IMR-90 (cell line): ENCODE data around the gene EPC1. TPM values are rescaled to one million over a fixed set of nuclear protein-coding genes. Genes with fewer than 3 reads are reported as not detected.

ENCODE experiments used
- ATAC-seq: fragments of 200-7000 bp; cut with Tn5 transposase; 2 replicates; pipeline ENCODE4 v1.9.1; 2020; ENCODE audit warnings: low read depth, mild to moderate bottlenecking, moderate library complexity
- BruUV-seq: library from RNA; stranded (reverse); fragments of 400-500 nt; replicated peaks from 2 replicates; lab custom pipeline; 2021; lab: Mats Ljungman, UMichigan
- CTCF ChIA-PET: fragments of 300-600 bp; formaldehyde crosslinking; extraction: SDS; loops from one replicate; lab custom pipeline; 2021; ENCODE audit warnings: antibody characterized with exemption; lab: Yijun Ruan, JAX
- POLR2A ChIA-PET: fragments of 300-600 bp; sonication (Branson Sonifier 250); formaldehyde crosslinking; loops from one replicate; lab custom pipeline; 2022; ENCODE audit warnings: antibody characterized with exemption; ENCODE audit not compliant: unreplicated experiment; lab: Charles Lee
- DNase-seq: peaks from one replicate; pipeline ENCODE4 v3.0.0; 2013
- H2AFZ ChIP-seq: replicated peaks from 2 replicates; pipeline ENCODE3; 2013; ENCODE audit warnings: low read length, mild to moderate bottlenecking; ENCODE audit not compliant: poor library complexity
- H2AK5ac ChIP-seq: 2 replicates; pipeline ENCODE4 v1.6.1; 2013; ENCODE audit warnings: low read depth, low read length, inconsistent platforms
- H2AK9ac ChIP-seq: replicated peaks from 2 replicates; pipeline ENCODE3; 2013; ENCODE audit warnings: mild to moderate bottlenecking, low read depth, low read length, moderate library complexity; ENCODE audit not compliant: poor library complexity
- H2BK120ac ChIP-seq: 2 replicates; pipeline ENCODE4 v1.6.1; 2013; ENCODE audit warnings: low read depth, low read length, inconsistent platforms
- H2BK15ac ChIP-seq: 3 replicates; pipeline ENCODE4 v1.6.1; 2013; ENCODE audit warnings: low read depth, low read length, inconsistent platforms
- H2BK20ac ChIP-seq: 2 replicates; pipeline ENCODE4 v1.6.1; 2013; ENCODE audit warnings: low read depth, mild to moderate bottlenecking, inconsistent platforms, low read length, moderate library complexity
- H2BK5ac ChIP-seq: 2 replicates; pipeline ENCODE4 v1.6.1; 2013; ENCODE audit warnings: mild to moderate bottlenecking, low read depth, low read length, inconsistent platforms; ENCODE audit not compliant: poor library complexity, severe bottlenecking
- H3K14ac ChIP-seq: replicated peaks from 2 replicates; pipeline ENCODE4 v1.6.1; 2013; ENCODE audit warnings: low read depth, low read length, inconsistent platforms
- H3K18ac ChIP-seq: 2 replicates; pipeline ENCODE4 v1.6.1; 2013; ENCODE audit warnings: low read depth, low read length, control low read depth
- H3K23ac ChIP-seq: 2 replicates; pipeline ENCODE4 v1.6.1; 2013; ENCODE audit warnings: low read depth, low read length, inconsistent platforms
- H3K27ac ChIP-seq: 2 replicates; pipeline ENCODE4 v1.5.1; 2013; ENCODE audit warnings: mild to moderate bottlenecking, control low read depth, low read length; ENCODE audit not compliant: insufficient read depth
- H3K27me3 ChIP-seq: 2 replicates; pipeline ENCODE4 v1.6.1; 2013; ENCODE audit warnings: low read length; ENCODE audit not compliant: control insufficient read depth, insufficient read depth
- H3K36me3 ChIP-seq: 2 replicates; pipeline ENCODE4 v1.6.1; 2013; ENCODE audit warnings: low read length, mixed read lengths; ENCODE audit not compliant: control insufficient read depth, insufficient read depth
- H3K4ac ChIP-seq: 2 replicates; pipeline ENCODE4 v1.6.1; 2013; ENCODE audit warnings: low read depth, low read length, inconsistent platforms
- H3K4me1 ChIP-seq: 2 replicates; pipeline ENCODE4 v1.6.1; 2013; ENCODE audit warnings: low read length, mixed read lengths; ENCODE audit not compliant: control insufficient read depth, insufficient read depth
- H3K4me2 ChIP-seq: 2 replicates; pipeline ENCODE4 v1.6.1; 2013; ENCODE audit warnings: low read depth, mild to moderate bottlenecking, control low read depth, low read length, moderate library complexity
- H3K4me3 ChIP-seq: 2 replicates; pipeline ENCODE4 v1.5.1; 2013; ENCODE audit warnings: low read depth, mild to moderate bottlenecking, control low read depth, low read length, moderate library complexity; ENCODE audit not compliant: insufficient read depth
- H3K56ac ChIP-seq: 2 replicates; pipeline ENCODE4 v1.6.1; 2013; ENCODE audit warnings: low read length, inconsistent platforms; ENCODE audit not compliant: insufficient read depth; ENCODE audit errors: extremely low read depth
- H3K79me1 ChIP-seq, 2 experiments: 2 replicates each; pipeline ENCODE4 v1.6.1; 2013; ENCODE audit warnings: low read length in 2 of 2, inconsistent platforms in 1 of 2, low read depth in 1 of 2
- H3K9ac ChIP-seq: 2 replicates; pipeline ENCODE4 v1.6.1; 2013; ENCODE audit warnings: low read depth, low read length, control low read depth
- H3K9me1 ChIP-seq: 2 replicates; pipeline ENCODE4 v1.6.1; 2013; ENCODE audit warnings: low read length, inconsistent platforms; ENCODE audit not compliant: insufficient read depth
- H3K9me3 ChIP-seq: 2 replicates; pipeline ENCODE4 v1.6.1; 2013; ENCODE audit warnings: low read length; ENCODE audit not compliant: control insufficient read depth, insufficient read depth
- H4K20me1 ChIP-seq: 2 replicates; pipeline ENCODE4 v1.6.1; 2013; ENCODE audit warnings: low read length, inconsistent platforms; ENCODE audit not compliant: insufficient read depth
- H4K5ac ChIP-seq: 2 replicates; pipeline ENCODE4 v1.6.1; 2013; ENCODE audit warnings: mild to moderate bottlenecking, low read depth, low read length, control low read depth
- H4K8ac ChIP-seq, 2 experiments: 2 replicates each; pipeline ENCODE4 v1.6.1; 2013; ENCODE audit warnings: low read depth in 2 of 2, low read length in 2 of 2, control low read depth in 1 of 2, inconsistent platforms in 1 of 2
- H4K91ac ChIP-seq: 2 replicates; pipeline ENCODE4 v1.6.1; 2013; ENCODE audit warnings: low read depth, low read length, inconsistent platforms; ENCODE audit not compliant: insufficient read depth
- BHLHE40 ChIP-seq: fragments of 150-350 bp; IDR thresholded peaks from 2 replicates; pipeline ENCODE4 v1.6.1; 2016; ENCODE audit warnings: mild to moderate bottlenecking, low read depth, low read length
- CEBPB ChIP-seq: IDR thresholded peaks from 2 replicates; pipeline ENCODE4 v1.6.1; 2012; ENCODE audit warnings: low read depth, low read length, improper control_type of control experiment
- WGBS, 2 experiments: methylation state at CpG; one replicate each; pipeline versions ENCODE4 v1.1.5 to v1.1.7; 2013; ENCODE audit warnings: missing lambda C conversion rate in 2 of 2; ENCODE audit not compliant: insufficient read length in 1 of 2; ENCODE audit errors: extremely low coverage in 2 of 2; 5-methylcytosine and 5-hydroxymethylcytosine counted together
- dilution Hi-C: fragments of 300-500 bp; cut with HindIII; formaldehyde crosslinking; loops from one replicate; pipeline ENCODE4 v1.14.3; 2018; ENCODE audit warnings: low sequenced_read_pairs; ENCODE audit not compliant: unreplicated experiment
- in situ Hi-C: fragments of 300-500 bp; cut with MboI; formaldehyde crosslinking; loops from 3 replicates; pipeline ENCODE4 v1.14.3; 2019; ENCODE audit warnings: low sequenced_read_pairs, inconsistent platforms, mixed read lengths
- intact Hi-C: fragments of 100-400 bp; cut with micrococcal nuclease; formaldehyde crosslinking; loops from 2 replicates; pipeline ENCODE4 v1.10.0; 2022
- polyA plus RNA-seq, 3 experiments: library from polyadenylated mRNA; depleted of rRNA; stranded (reverse); fragments of >200 nt; gene quantifications; 2 replicates each; pipeline ENCODE4 v1.2.3, GENCODE V29; 2012; ENCODE audit warnings: low replicate concordance in 1 of 3
- total RNA-seq: library from RNA; depleted of rRNA; stranded (reverse); fragments of >200 nt; gene quantifications from 2 replicates; pipeline ENCODE4 v1.2.3, GENCODE V29; 2012

Gene EPC1
- total and polyA plus RNA-seq, 2 of the 4 experiments (the other 2 are of a cell fraction): 21.9 to 23.5 TPM

DNA sequence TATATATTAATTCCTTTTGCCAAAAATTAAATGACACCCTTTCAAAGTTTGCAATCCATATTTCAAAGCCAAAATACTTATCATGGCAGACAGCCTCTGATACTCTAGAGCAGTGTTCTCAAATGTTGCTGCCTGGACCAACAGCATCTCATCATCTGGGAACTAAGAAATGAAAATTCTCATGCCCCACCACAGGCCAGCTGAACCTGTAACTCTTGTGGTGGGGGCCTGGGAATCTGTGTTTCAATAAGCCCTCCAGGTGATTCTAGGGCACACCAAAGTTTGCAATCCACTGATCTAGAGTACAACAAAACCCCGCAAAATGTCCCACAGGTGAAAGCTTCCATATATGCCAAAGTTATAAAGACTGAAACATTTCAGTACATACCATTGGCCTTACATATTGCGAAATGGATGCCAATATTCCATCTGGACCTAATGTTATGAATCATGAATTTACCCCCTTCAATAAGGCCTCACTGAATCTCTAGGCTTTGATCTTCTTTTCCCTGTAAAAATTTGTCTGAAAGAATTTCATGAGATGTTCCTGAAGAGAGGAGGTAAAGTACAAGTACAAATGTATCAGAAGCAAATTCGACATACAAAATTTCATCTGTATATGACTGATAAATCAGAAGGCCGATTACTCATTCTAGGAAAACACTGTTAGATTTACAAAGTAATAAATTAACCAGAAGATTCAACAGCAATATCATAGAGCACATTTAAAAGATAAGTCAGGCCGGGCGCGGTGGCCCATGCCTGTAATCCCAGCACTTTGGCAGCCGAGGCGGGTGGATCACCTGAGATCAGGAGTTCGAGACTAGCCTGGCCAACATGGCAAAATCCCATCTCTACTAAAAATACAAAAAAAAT is 25.3 kb upstream of the EPC1 start:
- BruUV-seq: no TSS peak
- H2BK5ac ChIP-seq: no peak overlapping the region
- H3K79me1 ChIP-seq: peaks cover 16 to 31% of the 10 kb centered on the region in 2 experiments
- peaks cover 17% of the 10 kb centered on the region; the same call in 1 of the 2 replicates for H4K20me1 ChIP-seq
- no peak overlapping the region for H2BK120ac ChIP-seq
- H3K4ac ChIP-seq: no peak overlapping the region
- no peaks in the 10 kb centered on the region for H3K9me3 ChIP-seq
- DNase-seq: no peak
- H4K8ac ChIP-seq: no peak overlapping the region
- peaks cover 1% of the 10 kb centered on the region; the same call in 1 of the 2 replicates for H3K4me1 ChIP-seq
- TF ChIP-seq BHLHE40 (no peak), CEBPB (peak; percentile 97)
- H3K18ac ChIP-seq: no peak overlapping the region
- dilution Hi-C loops (no loop called here), intact Hi-C loops (no loop called here), in situ Hi-C loops (no loop called here)
- no peak overlapping the region for H4K91ac ChIP-seq
- H3K23ac ChIP-seq: no peak overlapping the region
- H3K9ac ChIP-seq: no peak overlapping the region
- H3K4me2 ChIP-seq: no peak overlapping the region
- POLR2A ChIA-PET: no interaction called here
- H3K56ac ChIP-seq: no peak overlapping the region
- H3K36me3 ChIP-seq: no peaks in the 10 kb centered on the region
- no peak overlapping the region for H3K4me3 ChIP-seq
- no peak overlapping the region for H2AK9ac ChIP-seq
- H3K9me1 ChIP-seq: no peaks in the 10 kb centered on the region
- H3K27me3 ChIP-seq: no peaks in the 10 kb centered on the region
- H2AFZ ChIP-seq: no peak overlapping the region
- H3K27ac ChIP-seq: no peak overlapping the region
- no peak overlapping the region for H2AK5ac ChIP-seq
- no peak overlapping the region for H3K14ac ChIP-seq
- H4K5ac ChIP-seq: no peak overlapping the region
- H2BK15ac ChIP-seq: no peak overlapping the region
- H2BK20ac ChIP-seq: no peak overlapping the region
- CTCF ChIA-PET: no interaction called here
- no CpG with 5 or more reads among the region's 10 CpGs for WGBS, 2 experiments
- no peak for ATAC-seq
